Mucosa of descending colon (tissue), 3 donors: ENCODE results near the gene CRCP. TPM values are rescaled to one million over a fixed set of nuclear protein-coding genes. Genes with fewer than 3 reads are reported as not detected.
"Not testable (repeated sequence)": the region's sequence is repeated elsewhere in the genome, so short reads cannot be mapped to it uniquely, and the experiment has no call there.

Experiments
- ATAC-seq: fragments of 200-7000 bp; cut with Tn5 transposase; one replicate; pipeline ENCODE4 v1.9.1; 2020; ENCODE audit warnings: mild to moderate bottlenecking, moderate library complexity
- DNase-seq, 3 donors: peaks; one replicate each; pipeline ENCODE4 v3.0.0-alpha.2; 2020
- H3K36me3 ChIP-seq: fragments of 200-600 bp; one replicate; pipeline ENCODE4 v1.8.0; 2021; ENCODE audit warnings: low read depth, mild to moderate bottlenecking
- H3K4me1 ChIP-seq: fragments of 200-600 bp; one replicate; pipeline ENCODE4 v1.8.0; 2021; ENCODE audit warnings: low read depth, mild to moderate bottlenecking
- H3K4me3 ChIP-seq: fragments of 200-600 bp; one replicate; pipeline ENCODE4 v1.8.0; 2021; ENCODE audit warnings: mild to moderate bottlenecking
- H3K9me3 ChIP-seq: fragments of 200-600 bp; one replicate; pipeline ENCODE4 v1.8.0; 2021; ENCODE audit warnings: mild to moderate bottlenecking
- intact Hi-C, 2 donors: fragments of 100-400 bp; cut with DNase I in 1 of 2; cut with micrococcal nuclease in 1 of 2; formaldehyde crosslinking; loops; one replicate each; pipeline versions ENCODE4 v1.11.0 to v1.11.1; 2022; cut with DNase I, micrococcal nuclease
- long read RNA-seq, 2 donors: library from polyadenylated mRNA; unstranded; transcript quantifications; one replicate each; pipeline ENCODE4 v2.0.0, GENCODE V29; 2019 to 2021
- total RNA-seq, 3 donors: library from RNA; stranded (reverse); fragmentation: NEBNext Ultra II Directional in 2 of 3; extraction: Animal tissue kit (Norgen Biotek cat#: 25700) in 2 of 3; gene quantifications; one replicate each; pipeline versions ENCODE4 v1.2.1 to v1.2.4, GENCODE V29; 2021 to 2023
- TF ChIP-seq, protein P1 (sequence below): fragments of 200-600 bp; IDR thresholded peaks from one replicate; pipeline ENCODE4 v1.8.0; 2022; ENCODE audit warnings: antibody characterized with exemption, mild to moderate bottlenecking
- donor health status: DM: no; HTN: no; CAD: no; lungs with moderate emphysema.
- donor health status: DM: no; HTN: no; CAD: no.
- donor health status: DM: no; HTN: yes; CAD: no.

CRCP gene
- total RNA-seq, result 10 to 100 TPM; 37.3 to 43.9 (median 43.1) TPM
- long read RNA-seq, donor 1, partial matches to known transcripts, result 0 of 6 reads
- long read RNA-seq, donor 1, other reads (novel, unspliced or antisense), result 2 of 6 reads
- long read RNA-seq, donor 2, transcript CRCP-203 (6 exons, 3,009 nt), result major isoform, 18 of 26 reads
- long read RNA-seq, donor 2, partial matches to known transcripts, result 1 of 26 reads
- long read RNA-seq, donor 2, other reads (novel, unspliced or antisense), result 5 of 26 reads

DNA sequence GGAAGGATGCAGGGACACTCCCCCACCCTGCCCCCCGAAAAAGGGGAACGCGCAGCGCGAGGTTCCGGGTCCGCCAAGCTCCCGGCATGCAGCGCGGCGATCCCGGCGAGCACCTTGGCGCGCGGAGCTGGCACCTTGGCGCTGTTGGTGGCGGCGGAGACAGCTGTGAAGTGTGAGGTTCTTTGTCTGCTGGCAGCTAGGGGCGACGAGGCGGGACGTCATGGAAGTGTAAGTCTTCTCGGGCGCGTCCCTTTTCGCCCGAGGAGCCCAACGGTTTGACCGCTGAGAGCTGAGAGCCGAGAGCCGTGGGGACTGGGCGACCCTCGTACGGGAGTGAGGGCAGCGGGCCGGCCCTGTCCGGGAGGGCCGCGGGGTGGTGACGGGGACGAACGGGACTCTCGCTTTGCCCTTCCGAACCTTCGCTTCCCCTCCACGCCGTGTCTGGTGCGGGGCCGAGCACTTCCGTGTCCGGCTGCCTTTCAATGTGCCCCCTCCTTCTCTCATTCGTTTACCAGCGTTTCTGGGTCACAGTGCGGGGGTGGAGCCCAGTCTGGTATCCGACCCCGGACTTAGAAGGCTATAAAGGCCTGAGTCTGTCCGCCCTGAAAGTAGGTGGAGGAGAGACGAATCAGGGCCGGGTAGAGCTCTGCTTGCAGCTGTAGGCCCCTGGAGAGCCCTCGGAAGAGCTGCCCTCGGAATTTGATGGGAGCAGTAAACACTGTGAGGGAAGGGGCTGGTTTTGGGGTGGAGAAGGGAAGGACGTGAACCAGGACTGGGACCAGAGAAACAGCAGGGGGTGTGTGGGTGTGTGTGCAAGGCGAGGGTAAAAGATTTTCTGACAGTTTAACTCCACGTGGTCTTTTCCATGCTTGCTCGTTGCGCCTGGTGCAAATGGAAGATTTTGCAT, at the start of gene CRCP:
CRCP (plus strand) TSS at position 105 of the 907 bp plus-strand sequence; CDS start at position 221, 116 bp downstream.
- TF ChIP-seq, protein P1, sequence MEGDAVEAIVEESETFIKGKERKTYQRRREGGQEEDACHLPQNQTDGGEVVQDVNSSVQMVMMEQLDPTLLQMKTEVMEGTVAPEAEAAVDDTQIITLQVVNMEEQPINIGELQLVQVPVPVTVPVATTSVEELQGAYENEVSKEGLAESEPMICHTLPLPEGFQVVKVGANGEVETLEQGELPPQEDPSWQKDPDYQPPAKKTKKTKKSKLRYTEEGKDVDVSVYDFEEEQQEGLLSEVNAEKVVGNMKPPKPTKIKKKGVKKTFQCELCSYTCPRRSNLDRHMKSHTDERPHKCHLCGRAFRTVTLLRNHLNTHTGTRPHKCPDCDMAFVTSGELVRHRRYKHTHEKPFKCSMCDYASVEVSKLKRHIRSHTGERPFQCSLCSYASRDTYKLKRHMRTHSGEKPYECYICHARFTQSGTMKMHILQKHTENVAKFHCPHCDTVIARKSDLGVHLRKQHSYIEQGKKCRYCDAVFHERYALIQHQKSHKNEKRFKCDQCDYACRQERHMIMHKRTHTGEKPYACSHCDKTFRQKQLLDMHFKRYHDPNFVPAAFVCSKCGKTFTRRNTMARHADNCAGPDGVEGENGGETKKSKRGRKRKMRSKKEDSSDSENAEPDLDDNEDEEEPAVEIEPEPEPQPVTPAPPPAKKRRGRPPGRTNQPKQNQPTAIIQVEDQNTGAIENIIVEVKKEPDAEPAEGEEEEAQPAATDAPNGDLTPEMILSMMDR, result no peak
- Histone ChIP-seq H3K36me3 (no peaks in the 10 kb centered on the region), H3K4me3 (peak within 1 kb of the TSS; percentile 84), H3K9me3 (no peaks in the 10 kb centered on the region), H3K4me1 (peaks cover 21% of the 10 kb centered on the region)
- intact Hi-C loops, result no loop called here
- DNase-seq, result peak; percentile 85 to 90 (median 90)
- peak; percentile 95 for ATAC-seq

- ATAC-seq (no peak), DNase-seq (no peak)
- intact Hi-C loops, result no loop called here
Measured at GRCh38 chr7:66069732-66070131, 44.9 kb upstream of the CRCP start.

GRCh38 chr7:66070222-66070621, 44.4 kb upstream of the CRCP start:
- Histone ChIP-seq H3K4me1 (peaks cover 2% of the 10 kb centered on the region), H3K36me3 (no peaks in the 10 kb centered on the region), H3K9me3 (no peaks in the 10 kb centered on the region), H3K4me3 (no peak overlapping the region)
- DNase-seq, result no peak
- TF ChIP-seq, protein P1, result no peak
- intact Hi-C loops, result no loop called here
- no peak for ATAC-seq

More at GRCh38 chr7:66069732-66070131, 44.9 kb upstream of the CRCP start:
- TF ChIP-seq, protein P1, result no peak
- no peaks in the 10 kb centered on the region for H3K9me3 ChIP-seq
- H3K4me1 ChIP-seq, result no peaks in the 10 kb centered on the region
- H3K36me3 ChIP-seq, result no peaks in the 10 kb centered on the region
- no peak overlapping the region for H3K4me3 ChIP-seq

DNA sequence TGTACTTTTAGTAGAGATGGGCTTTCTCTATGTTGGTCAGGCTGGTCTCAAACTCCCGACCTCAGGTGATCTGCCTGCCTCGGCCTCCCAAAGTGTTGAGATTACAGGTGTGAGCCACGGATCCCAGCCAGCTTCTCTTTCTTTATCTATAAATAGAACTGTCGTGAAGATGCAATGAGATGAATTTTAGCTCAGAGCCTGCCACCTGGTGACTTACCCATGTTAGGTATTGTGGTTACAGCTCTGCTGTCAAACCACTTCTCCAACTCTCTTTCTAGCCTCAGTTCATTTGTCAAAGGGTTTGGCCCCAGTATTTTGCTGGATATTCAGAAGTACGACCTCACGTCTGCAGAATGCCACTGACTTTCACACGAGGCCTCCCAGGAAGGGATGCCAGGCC, 42.4 kb upstream of the CRCP start:
- ATAC-seq, H3K36me3 ChIP-seq, H3K9me3 ChIP-seq, intact Hi-C loops, H3K4me3 ChIP-seq: not testable (repeated sequence)
- H3K4me1 ChIP-seq, result peaks cover 13% of the 10 kb centered on the region
- DNase-seq, result peak in 1 of 3 donors; percentile 4

DNA sequence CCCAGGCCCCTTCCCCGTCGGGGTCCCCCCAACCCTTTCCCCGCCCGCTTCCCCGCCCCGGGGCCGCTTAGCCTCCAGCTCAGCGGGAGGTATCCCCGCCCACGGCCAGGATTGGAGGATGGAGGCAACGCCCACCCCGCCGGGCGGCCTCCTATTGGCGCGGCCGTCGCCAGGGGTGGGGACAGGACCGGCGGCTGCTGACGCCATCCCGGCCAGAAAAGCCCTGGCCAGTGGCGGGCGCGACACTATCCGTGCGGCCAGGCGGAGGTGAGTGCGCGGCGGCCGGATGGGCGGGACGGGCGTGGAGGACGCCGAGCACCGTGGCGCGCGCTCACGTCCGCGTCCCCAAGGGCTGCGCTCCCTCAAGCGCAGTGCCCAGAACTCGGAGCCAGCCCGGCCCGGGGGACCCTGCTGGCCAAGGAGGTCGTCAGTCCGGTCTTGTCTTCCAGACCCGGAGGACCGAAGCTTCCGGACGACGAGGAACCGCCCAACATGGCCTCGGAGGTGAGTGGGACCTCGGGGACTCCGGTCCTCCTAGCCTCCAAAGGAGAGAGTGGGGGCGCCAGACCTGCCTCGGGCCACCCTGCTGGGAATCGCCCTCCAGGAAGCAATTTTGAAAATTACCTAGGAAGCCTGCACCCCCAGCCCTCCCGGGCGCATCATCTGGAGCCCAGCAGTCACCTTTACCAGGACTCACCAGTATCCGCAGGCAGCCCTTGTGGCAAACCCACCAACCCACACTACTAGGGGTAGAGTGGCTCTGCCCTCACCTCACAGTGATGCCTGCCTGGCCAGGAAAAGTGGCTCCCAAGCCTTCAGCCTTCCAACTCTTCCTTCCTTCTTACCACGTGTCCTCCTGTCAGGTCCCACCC, 38.8 kb upstream of the CRCP start, which contains the start of gene ASL:
ASL (plus strand) TSS at position 230 of the 872 bp plus-strand sequence; CDS start at position 493, 263 bp downstream.
- H3K9me3 ChIP-seq, result no peaks in the 10 kb centered on the region
- H3K4me3 ChIP-seq, result peak within 1 kb of the TSS; percentile 87
- ATAC-seq, result peak; percentile 97
- H3K4me1 ChIP-seq, result peaks cover 21% of the 10 kb centered on the region
- H3K36me3 ChIP-seq, result no peaks in the 10 kb centered on the region
- DNase-seq, result peak; percentile 95 to 97 (median 96)
- intact Hi-C loops, result no loop called here
- TF ChIP-seq, protein P1, result peak; percentile 20
